GM12878 (cell line): ENCODE results near the gene DGKI. TPM values are rescaled to one million over a fixed set of nuclear protein-coding genes. Genes with fewer than 3 reads are reported as not detected.

ENCODE experiments used
- ATAC-seq: fragments of 200-7000 bp; cut with Tn5 transposase; 3 replicates; pipeline ENCODE4 v1.9.1; 2020; ENCODE audit warnings: mild to moderate bottlenecking, moderate library complexity
- BruUV-seq: library from RNA; stranded (reverse); fragments of 400-500 nt; replicated peaks from 2 replicates; lab custom pipeline; 2021; lab: Mats Ljungman, UMichigan
- CTCF ChIA-PET: fragments of 300-600 bp; sonication (Branson Sonifier 250); formaldehyde crosslinking; extraction: SDS; loops from one replicate; lab custom pipeline; 2021; ENCODE audit warnings: inconsistent platforms; lab: Yijun Ruan, JAX
- POLR2A ChIA-PET: fragments of 350-600 bp; formaldehyde crosslinking; extraction: SDS; loops from one replicate; lab custom pipeline; 2021; ENCODE audit warnings: inconsistent platforms; lab: Charles Lee
- RAD21 ChIA-PET: fragments of 300-600 bp; sonication (Branson Sonifier 250); formaldehyde crosslinking; loops from one replicate; lab custom pipeline; 2023; ENCODE audit warnings: antibody characterized with exemption; ENCODE audit not compliant: unreplicated experiment; lab: Charles Lee
- SMC1A ChIA-PET: fragments of 300-600 bp; sonication (Branson Sonifier 250); formaldehyde crosslinking; loops from one replicate; lab custom pipeline; 2023; ENCODE audit not compliant: unreplicated experiment, uncharacterized antibody; lab: Charles Lee
- DNase-seq: peaks from one replicate; pipeline ENCODE4 v3.0.0-alpha.2; 2011; ENCODE audit warnings: low read depth, low spot score
- FAIRE-seq: peaks from 3 replicates; lab custom pipeline; 2011; peaks lifted over from hg19 to GRCh38; lab: Jason Lieb, UNC
- H2AFZ ChIP-seq: 2 replicates; pipeline ENCODE4 v1.6.0; 2011; ENCODE audit warnings: low read depth, low read length, control low read depth; ENCODE audit not compliant: control insufficient read depth
- H3K27ac ChIP-seq: 2 replicates; pipeline ENCODE4 v1.5.1; 2011; ENCODE audit warnings: control low read depth; ENCODE audit not compliant: control insufficient read depth, insufficient read depth
- H3K27me3 ChIP-seq, 2 experiments: replicated peaks in 1 of 2; 2 replicates each; pipeline versions ENCODE4 v1.6.0 to v1.6.1; 2011; ENCODE audit warnings: low read length in 1 of 2; ENCODE audit not compliant: control insufficient read depth in 2 of 2, insufficient read depth in 2 of 2
- H3K36me3 ChIP-seq, 2 experiments: 2 replicates each; pipeline ENCODE4 v1.5.1; 2011; ENCODE audit warnings: low read length in 1 of 2; ENCODE audit not compliant: control insufficient read depth in 2 of 2, insufficient read depth in 2 of 2
- H3K4me1 ChIP-seq: 2 replicates; pipeline ENCODE4 v1.6.1; 2011; ENCODE audit warnings: mild to moderate bottlenecking, low read length, moderate library complexity, mixed read lengths; ENCODE audit not compliant: control insufficient read depth, insufficient read depth
- H3K4me2 ChIP-seq: 2 replicates; pipeline ENCODE4 v1.6.0; 2011; ENCODE audit warnings: control low read depth; ENCODE audit not compliant: control insufficient read depth, insufficient read depth
- H3K4me3 ChIP-seq: fragments of 200-600 bp; sonication (generic); 2 replicates; pipeline ENCODE4 v1.5.1; 2016
- H3K79me2 ChIP-seq: 2 replicates; pipeline ENCODE4 v1.6.0; 2011; ENCODE audit warnings: low read length; ENCODE audit not compliant: control insufficient read depth, insufficient read depth
- H3K9ac ChIP-seq: 2 replicates; pipeline ENCODE4 v1.8.0; 2011; ENCODE audit warnings: low read length, control low read depth, mixed read lengths; ENCODE audit not compliant: control insufficient read depth, insufficient read depth
- H3K9me3 ChIP-seq: replicated peaks from 3 replicates; pipeline ENCODE4 v1.5.1; 2011; ENCODE audit warnings: mild to moderate bottlenecking, low read length; ENCODE audit not compliant: control insufficient read depth, insufficient read depth
- H4K20me1 ChIP-seq: 2 replicates; pipeline ENCODE4 v1.6.0; 2011; ENCODE audit not compliant: control insufficient read depth, insufficient read depth
- BACH1 ChIP-seq: fragments of 450-650 bp; IDR thresholded peaks from 2 replicates; pipeline ENCODE4 v1.6.1; 2017; ENCODE audit warnings: mild to moderate bottlenecking, borderline replicate concordance
- CEBPZ ChIP-seq: fragments of 150-350 bp; IDR thresholded peaks from 2 replicates; pipeline ENCODE4 v1.6.1; 2016; ENCODE audit warnings: low read depth, low read length
- JUNB ChIP-seq: IDR thresholded peaks from 2 replicates; pipeline ENCODE4 v1.6.1; 2016; ENCODE audit warnings: antibody characterized with exemption, mild to moderate bottlenecking
- NFXL1 ChIP-seq: fragments of 450-650 bp; IDR thresholded peaks from 2 replicates; pipeline ENCODE4 v1.6.1; 2017; ENCODE audit warnings: antibody characterized with exemption, mild to moderate bottlenecking, borderline replicate concordance
- WGBS: methylation state at CpG from one replicate; pipeline ENCODE4 v1.1.6; 2016; ENCODE audit warnings: low lambda C conversion rate; ENCODE audit not compliant: insufficient replicate concordance, insufficient coverage; ENCODE audit errors: missing lambda C conversion rate; 5-methylcytosine and 5-hydroxymethylcytosine counted together
- in situ Hi-C: fragments of 300-500 bp; cut with MboI; formaldehyde crosslinking; loops from 9 replicates; pipeline ENCODE4 v1.14.3; 2018; ENCODE audit warnings: mixed read lengths
- intact Hi-C: fragments of 100-400 bp; cut with micrococcal nuclease; formaldehyde crosslinking; loops from one replicate; pipeline ENCODE4 v1.14.2; 2022; ENCODE audit not compliant: unreplicated experiment
- polyA plus RNA-seq, 11 experiments: library from polyadenylated mRNA; depleted of rRNA in 4 of 11; unstranded in 6 of 11; stranded (reverse) in 5 of 11; fragments of >200 nt; fragmentation: Nextera tagmentation in 4 of 11; fragmentation: Illumina TruSeq in 1 of 11; extraction: Ambion mirVana in 4 of 11; extraction: Trizol in 1 of 11; gene quantifications; 1 replicate in 1 of 11; 2 replicates in 10 of 11; pipeline versions ENCODE4 v1.2.1 to v1.2.3, GENCODE V29; 2011 to 2016; ENCODE audit warnings: inconsistent platforms in 2 of 11, missing spikeins in 2 of 11, low read depth in 1 of 11
- total RNA-seq, 4 experiments: library from RNA; depleted of rRNA in 3 of 4; stranded (reverse); fragments of >200 nt in 3 of 4; fragmentation: Illumina TruSeq in 1 of 4; extraction: Trizol in 1 of 4; gene quantifications; 2 replicates each; pipeline versions ENCODE4 v1.2.1 to v1.2.3, GENCODE V29; 2013 to 2021

The DGKI gene
- total and polyA plus RNA-seq, 10 of the 15 experiments (the other 5 are each of a cell fraction or from before 2014, with no cell fraction given) = 10.4 to 37.1 (median 22.1) TPM

DNA sequence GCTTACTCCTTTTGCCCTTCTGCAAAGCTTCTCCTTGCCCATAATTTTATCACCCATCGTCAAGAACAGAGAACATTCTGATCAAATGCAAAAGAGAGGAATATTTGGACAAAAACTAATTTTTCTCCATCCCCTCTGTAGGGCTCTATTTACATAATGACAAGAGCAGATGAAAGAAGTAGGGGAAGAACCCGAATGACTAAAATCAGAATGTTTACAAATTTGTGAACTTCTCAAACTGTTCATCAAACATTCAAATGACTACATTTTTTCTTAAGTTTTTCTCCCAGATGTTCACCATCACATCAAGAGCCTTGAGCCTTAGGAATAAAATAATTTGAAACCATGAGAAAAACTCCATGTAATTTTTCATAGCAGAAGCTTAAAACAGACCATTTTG lies 119.4 kb downstream of the DGKI start:
- intact Hi-C loops (no loop called here), in situ Hi-C loops (no loop called here)
- TF ChIP-seq BACH1 (no peak), NFXL1 (no peak), JUNB (peak; percentile 55), CEBPZ (no peak)
- H3K4me1 ChIP-seq = no peaks in the 10 kb centered on the region
- H3K9ac ChIP-seq = no peak overlapping the region
- no peak for FAIRE-seq
- 0% methylated on average over 2 of the region's 2 CpGs for WGBS
- no peak overlapping the region for H3K4me2 ChIP-seq
- H3K36me3 ChIP-seq = no peaks in the 10 kb centered on the region
- ATAC-seq = peak; percentile 53; the same call in 2 of the 3 replicates
- DNase-seq = no peak
- H3K27ac ChIP-seq = no peak overlapping the region
- ChIA-PET SMC1A (interaction anchor here (0.6 to 6.9 kb wide), 16 partner anchors 10 to 469 kb away, joined by 3 to 69 read pairs (median 4); no protein-coding TSS in a partner anchor), POLR2A (interaction anchor here (1.1 to 2.5 kb wide), 4 partner anchors 11 to 45 kb away, joined by 3 to 8 read pairs (median 4); no protein-coding TSS in a partner anchor), CTCF (interaction anchor here (1.0 to 2.3 kb wide), 6 partner anchors 10 to 19 kb away, joined by 3 to 8 read pairs (median 4); no protein-coding TSS in a partner anchor), RAD21 (interaction anchor here (1.1 to 3.8 kb wide), 5 partner anchors 13 to 71 kb away, joined by 3 to 15 read pairs (median 4); no protein-coding TSS in a partner anchor)
- no peak overlapping the region for H3K4me3 ChIP-seq
- H4K20me1 ChIP-seq = no peaks in the 10 kb centered on the region
- H3K79me2 ChIP-seq = no peaks in the 10 kb centered on the region
- H3K27me3 ChIP-seq = no peaks in the 10 kb centered on the region; a peak in 1 of 4 replicates
- BruUV-seq = no TSS peak
- no peak overlapping the region for H2AFZ ChIP-seq
- no peaks in the 10 kb centered on the region for H3K9me3 ChIP-seq
